HCT116 (cell line): ENCODE measurements around the gene SF1. TPM values are rescaled to one million over a fixed set of nuclear protein-coding genes. Genes with fewer than 3 reads are reported as not detected.

ENCODE experiments used
- ATAC-seq: fragments of 200-7000 bp; cut with Tn5 transposase; 2 replicates; pipeline ENCODE4 v1.9.1; 2020; ENCODE audit warnings: mild to moderate bottlenecking, moderate library complexity
- BruUV-seq: library from RNA; stranded (reverse); fragments of 400-500 nt; replicated peaks from 2 replicates; lab custom pipeline; 2021; lab: Mats Ljungman, UMichigan
- CTCF ChIA-PET: fragments of 300-600 bp; sonication (Branson Sonifier 250); formaldehyde crosslinking; loops from one replicate; lab custom pipeline; 2021; ENCODE audit warnings: antibody characterized with exemption; lab: Charles Lee
- POLR2A ChIA-PET: fragments of 300-600, 350-600 bp; sonication (Branson Sonifier 250); formaldehyde crosslinking; loops from one replicate; lab custom pipeline; 2021; ENCODE audit warnings: antibody characterized with exemption; lab: Charles Lee
- RAD21 ChIA-PET, 2 experiments: fragments of 300-600 bp; sonication (Branson Sonifier 250); formaldehyde crosslinking; loops; one replicate each; lab custom pipeline; 2023; ENCODE audit warnings: low total read pairs in 2 of 2; ENCODE audit not compliant: uncharacterized antibody in 2 of 2, unreplicated experiment in 2 of 2, low non-redundant PET in 1 of 2; lab: Charles Lee
- DNase-seq: peaks from one replicate; pipeline ENCODE4 v3.0.0-alpha.2; 2010; ENCODE audit warnings: low read depth, low spot score
- H2AFZ ChIP-seq: fragments of 200-600 bp; shearing (Covaris generic), sonication (generic); 2 replicates; pipeline ENCODE4 v1.6.1; 2017; ENCODE audit warnings: low read depth, mixed run types, mixed read lengths, antibody characterized with exemption, low read length; ENCODE audit not compliant: poor library complexity, severe bottlenecking
- H3K27ac ChIP-seq: 2 replicates; pipeline ENCODE4 v1.5.1; 2012; ENCODE audit warnings: low read depth, low read length
- H3K27me3 ChIP-seq: fragments of 200-600 bp; sonication (generic); 2 replicates; pipeline ENCODE4 v1.6.1; 2016; ENCODE audit warnings: mixed run types, low read length, mixed read lengths; ENCODE audit not compliant: insufficient read depth
- H3K36me3 ChIP-seq, 2 experiments: fragments of 200-500 bp in 1 of 2; fragments of 200-600 bp in 1 of 2; sonication (Bioruptor generic) in 1 of 2; sonication (generic) in 1 of 2; 2 replicates each; pipeline versions ENCODE4 v1.5.1 to v1.6.1; 2014 to 2016; ENCODE audit warnings: low read length in 2 of 2, inconsistent platforms in 1 of 2, mixed read lengths in 1 of 2, mixed run types in 1 of 2; ENCODE audit not compliant: insufficient read depth in 2 of 2, control insufficient read depth in 1 of 2
- H3K4me1 ChIP-seq, 2 experiments: fragments of 200-600 bp in 1 of 2; sonication (generic) in 1 of 2; 2 replicates each; pipeline versions ENCODE4 v1.5.1 to v1.6.1; 2012 to 2017; ENCODE audit warnings: low read length in 2 of 2, inconsistent platforms in 1 of 2, mild to moderate bottlenecking in 1 of 2, mixed read lengths in 1 of 2, mixed run types in 1 of 2, moderate library complexity in 1 of 2; ENCODE audit not compliant: insufficient read depth in 2 of 2, control insufficient read depth in 1 of 2
- H3K4me2 ChIP-seq: fragments of 200-600 bp; sonication (generic); 2 replicates; pipeline ENCODE4 v1.6.1; 2017; ENCODE audit warnings: mixed run types, low read length, mixed read lengths
- H3K4me3 ChIP-seq, 2 experiments: fragments of 200-600 bp in 1 of 2; sonication (generic) in 1 of 2; replicated peaks in 1 of 2; 2 replicates each; pipeline ENCODE4 v1.5.1; 2011 to 2016; ENCODE audit warnings: low read length in 2 of 2, control low read depth in 1 of 2, low read depth in 1 of 2, mild to moderate bottlenecking in 1 of 2, mixed read lengths in 1 of 2, mixed run types in 1 of 2
- H3K79me2 ChIP-seq: fragments of 200-600 bp; sonication (generic); 2 replicates; pipeline ENCODE4 v1.6.1; 2017; ENCODE audit warnings: mild to moderate bottlenecking, mixed run types, low read length, moderate library complexity, mixed read lengths; ENCODE audit not compliant: insufficient read depth
- H3K9ac ChIP-seq: fragments of 200-600 bp; sonication (generic); 2 replicates; pipeline ENCODE4 v1.6.1; 2016; ENCODE audit warnings: low read length, mixed read lengths
- H3K9me2 ChIP-seq: fragments of 200-600 bp; sonication (generic), shearing (Covaris generic); 2 replicates; pipeline ENCODE4 v1.6.1; 2017; ENCODE audit warnings: mixed run types, mild to moderate bottlenecking, moderate library complexity; ENCODE audit not compliant: insufficient read depth
- H3K9me3 ChIP-seq, 2 experiments: fragments of 200-500 bp in 1 of 2; fragments of 200-600 bp in 1 of 2; sonication (Bioruptor generic) in 1 of 2; sonication (generic) in 1 of 2; 2 replicates each; pipeline ENCODE4 v1.6.1; 2014 to 2017; ENCODE audit warnings: low read length in 2 of 2, mixed read lengths in 2 of 2, inconsistent platforms in 1 of 2, low read depth in 1 of 2, mild to moderate bottlenecking in 1 of 2, mixed run types in 1 of 2, moderate library complexity in 1 of 2; ENCODE audit not compliant: control insufficient read depth in 1 of 2, insufficient read depth in 1 of 2
- H4K20me1 ChIP-seq: fragments of 200-600 bp; sonication (generic), shearing (Covaris generic); 2 replicates; pipeline ENCODE4 v1.6.1; 2017; ENCODE audit warnings: mixed run types, mild to moderate bottlenecking, moderate library complexity; ENCODE audit not compliant: insufficient read depth
- CTCF ChIP-seq, 3 experiments: fragments of 200-600 bp in 1 of 3; sonication (generic) in 1 of 3; IDR thresholded peaks in 2 of 3; conservative IDR thresholded peaks in 1 of 3; 2 replicates each; pipeline ENCODE4 v1.5.1; 2012 to 2017; ENCODE audit warnings: low read depth in 2 of 3, low read length in 2 of 3, antibody characterized with exemption in 1 of 3, borderline replicate concordance in 1 of 3, control low read depth in 1 of 3, mild to moderate bottlenecking in 1 of 3, mixed read lengths in 1 of 3, mixed run types in 1 of 3, moderate library complexity in 1 of 3; ENCODE audit not compliant: insufficient read depth in 1 of 3
- POLR2A ChIP-seq: IDR thresholded peaks from 2 replicates; pipeline ENCODE4 v1.7.0; 2011; ENCODE audit warnings: borderline replicate concordance; ENCODE audit not compliant: insufficient read depth, insufficient read length; ENCODE audit errors: extremely low read depth
- POLR2AphosphoS5 ChIP-seq: IDR thresholded peaks from 2 replicates; pipeline ENCODE4 v1.6.1; 2011; ENCODE audit warnings: mild to moderate bottlenecking, low read depth, low read length, moderate library complexity
- intact Hi-C: fragments of 100-400 bp; cut with micrococcal nuclease; formaldehyde crosslinking; loops from 2 replicates; pipeline ENCODE4 v1.10.0; 2022
- total RNA-seq: library from RNA; stranded (reverse); gene quantifications from one replicate; pipeline ENCODE4 v1.2.1, GENCODE V29; 2021; ENCODE audit not compliant: unreplicated experiment

Gene SF1
- total RNA-seq, 1 experiment from 2014 or later, result 403 TPM

- ChIA-PET POLR2A (interaction anchor here (1.8 kb wide), 1 partner anchor 21 kb away, joined by 6 read pairs; the partner anchor contains the start of gene SF1), RAD21 (no interaction called here), CTCF (interaction anchor here (1.1 kb wide), 1 partner anchor 12 kb away, joined by 5 read pairs; no protein-coding TSS in a partner anchor)
- no peak overlapping the region for H3K4me2 ChIP-seq
- H3K27me3 ChIP-seq, result no peaks in the 10 kb centered on the region
- no TSS peak for BruUV-seq
- no peaks in the 10 kb centered on the region for H3K9me3 ChIP-seq
- no peak for DNase-seq
- peaks cover 28 to 53% of the 10 kb centered on the region in 2 experiments for H3K4me1 ChIP-seq
- ATAC-seq, result no peak
- no peaks in the 10 kb centered on the region for H3K9me2 ChIP-seq
- TF ChIP-seq POLR2A, result no peak
- 0 out of 6 replicates have a peak, but pooled peaks of 1 of the 3 experiments have one; percentile 0 for TF ChIP-seq CTCF (IDR thresholded peaks at IDR 0.05 in 2 of 3, conservative IDR thresholded peaks at IDR 0.05 in 1 of 3; ENCODE audit: borderline replicate concordance in 1 of 3, insufficient read depth in 1 of 3, low read depth in 2 of 3, low read length in 2 of 3)
- H4K20me1 ChIP-seq, result no peaks in the 10 kb centered on the region
- no peak overlapping the region; the same call in 1 of the 2 replicates for H3K27ac ChIP-seq
- no peaks in the 10 kb centered on the region; a peak in 1 of 4 replicates for H3K36me3 ChIP-seq
- H3K79me2 ChIP-seq, result no peaks in the 10 kb centered on the region; the same call in 1 of the 2 replicates
- intact Hi-C loops, result no loop called here
- no peak overlapping the region for H3K9ac ChIP-seq
- H3K4me3 ChIP-seq, result no peak overlapping the region
- no peak overlapping the region for H2AFZ ChIP-seq
These were observed 21.4 kb upstream of the SF1 start for GRCh38 chr11:64799623-64800302.

- H3K27me3 ChIP-seq, result no peaks in the 10 kb centered on the region
- DNase-seq, result no peak
- no peak overlapping the region for H3K4me3 ChIP-seq
- H3K9ac ChIP-seq, result no peak overlapping the region
- intact Hi-C loops, result no loop called here
- peak overlapping the region; percentile 24; the same call in 1 of the 2 replicates for H3K27ac ChIP-seq
- peaks cover 22 to 48% of the 10 kb centered on the region in 2 experiments for H3K4me1 ChIP-seq
- no peak overlapping the region for H2AFZ ChIP-seq
- no peaks in the 10 kb centered on the region for H3K9me2 ChIP-seq
- no peaks in the 10 kb centered on the region; the same call in 1 of the 2 replicates for H3K79me2 ChIP-seq
- H3K4me2 ChIP-seq, result no peak overlapping the region
- ChIA-PET RAD21 (no interaction called here), CTCF (interaction anchor here (1.1 kb wide), 1 partner anchor 12 kb away, joined by 5 read pairs; no protein-coding TSS in a partner anchor), POLR2A (interaction anchor here (1.8 kb wide), 1 partner anchor 21 kb away, joined by 6 read pairs; the partner anchor contains the start of gene SF1)
- H3K9me3 ChIP-seq, result no peaks in the 10 kb centered on the region
- no TSS peak for BruUV-seq
- 0 out of 6 replicates have a peak, but pooled peaks of 1 of the 3 experiments have one; percentile 9 for TF ChIP-seq CTCF (IDR thresholded peaks at IDR 0.05 in 2 of 3, conservative IDR thresholded peaks at IDR 0.05 in 1 of 3; ENCODE audit: borderline replicate concordance in 1 of 3, insufficient read depth in 1 of 3, low read depth in 2 of 3, low read length in 2 of 3)
- no peak for TF ChIP-seq POLR2AphosphoS5
- no peak for ATAC-seq
- H3K36me3 ChIP-seq, result no peaks in the 10 kb centered on the region; a peak in 1 of 4 replicates
- no peaks in the 10 kb centered on the region for H4K20me1 ChIP-seq
These were observed 20.9 kb upstream of the SF1 start for GRCh38 chr11:64799256-64799622.
